Vagina (tissue), 2 donors: ENCODE data around the gene PPP2R5C.

Source experiments
- CTCF ChIP-seq, 3 experiments: fragments of 450-650 bp in 2 of 3; fragments of 200-600 bp in 1 of 3; sonication (generic) in 1 of 3; IDR thresholded peaks; one replicate each; pipeline ENCODE4 v1.5.1; 2017 to 2019; ENCODE audit warnings: antibody characterized with exemption in 3 of 3, mild to moderate bottlenecking in 2 of 3, moderate library complexity in 2 of 3
- POLR2A ChIP-seq, 2 donors: fragments of 450-650 bp; IDR thresholded peaks; one replicate each; pipeline ENCODE4 v1.6.1; 2017; ENCODE audit warnings: antibody characterized with exemption in 2 of 2, mild to moderate bottlenecking in 2 of 2, moderate library complexity in 2 of 2
- POLR2AphosphoS5 ChIP-seq, 2 donors: sonication (generic); formaldehyde crosslinking; IDR thresholded peaks; one replicate each; pipeline ENCODE4 v1.9.0; 2017; ENCODE audit warnings: antibody characterized with exemption in 2 of 2, mild to moderate bottlenecking in 2 of 2, low read depth in 1 of 2; ENCODE audit not compliant: insufficient read depth in 1 of 2

GRCh38 chr14:101758913-101759593 is 2.5 kb upstream of the PPP2R5C start:
- TF ChIP-seq CTCF (IDR thresholded peaks at IDR 0.05): no peak
- no peak for TF ChIP-seq POLR2A (IDR thresholded peaks at IDR 0.05)
- no peak for TF ChIP-seq POLR2AphosphoS5 (IDR thresholded peaks at IDR 0.05; ENCODE audit: insufficient read depth in 1 of 2, low read depth in 1 of 2)
